HG03159 (cell line): Measurements from ENCODE around the gene ARHGAP18.

Source experiments
- ATAC-seq: cut with Tn5 transposase; IDR thresholded peaks from one replicate; pipeline ENCODE4 v1.9.1; 2021; ENCODE audit warnings: mild to moderate bottlenecking, moderate library complexity; ENCODE audit not compliant: unreplicated experiment

The ARHGAP18 gene

GRCh38 chr6:129709769-129710449 lies at the start of gene ARHGAP18:
ARHGAP18 (minus strand) TSS chr6:129710177; CDS start chr6:129710136, 41 bp downstream.
- ATAC-seq = peak; percentile 95

GRCh38 chr6:129755787-129756186 lies 45.8 kb upstream of the ARHGAP18 start:
- no peak for ATAC-seq

GRCh38 chr6:129754750-129755149 lies 44.8 kb upstream of the ARHGAP18 start:
- no peak for ATAC-seq

- no peak for ATAC-seq
These were observed 43.4 kb upstream of the ARHGAP18 start for GRCh38 chr6:129753422-129753821.

GRCh38 chr6:129751384-129751783 lies 41.4 kb upstream of the ARHGAP18 start:
- no peak for ATAC-seq

GRCh38 chr6:129750360-129750759 lies 40.4 kb upstream of the ARHGAP18 start:
- no peak for ATAC-seq

- ATAC-seq = peak; percentile 39
These were observed 39.8 kb upstream of the ARHGAP18 start for GRCh38 chr6:129749749-129750120.

GRCh38 chr6:129748901-129749748 lies 39.1 kb upstream of the ARHGAP18 start:
- ATAC-seq = no peak

- ATAC-seq = peak; percentile 90
These were observed 38.4 kb upstream of the ARHGAP18 start for GRCh38 chr6:129748212-129748900.

GRCh38 chr6:129747588-129748112 lies 37.7 kb upstream of the ARHGAP18 start:
- ATAC-seq = no peak

- no peak for ATAC-seq
These were observed 34.9 kb upstream of the ARHGAP18 start for GRCh38 chr6:129744880-129745237.

- no peak for ATAC-seq
These were observed 34.4 kb upstream of the ARHGAP18 start for GRCh38 chr6:129744201-129744879.

- ATAC-seq = no peak
These were observed 30.0 kb upstream of the ARHGAP18 start for GRCh38 chr6:129740013-129740412.

- ATAC-seq = no peak
These were observed 26.1 kb upstream of the ARHGAP18 start for GRCh38 chr6:129736105-129736504.

- no peak for ATAC-seq
These were observed 23.3 kb upstream of the ARHGAP18 start for GRCh38 chr6:129733290-129733689.

- no peak for ATAC-seq
These were observed 22.6 kb upstream of the ARHGAP18 start for GRCh38 chr6:129732542-129732941.

- no peak for ATAC-seq
These were observed 22.1 kb upstream of the ARHGAP18 start for GRCh38 chr6:129732034-129732433.

- ATAC-seq = no peak
These were observed 21.5 kb upstream of the ARHGAP18 start for GRCh38 chr6:129731428-129731827.

GRCh38 chr6:129730477-129731165 lies 20.6 kb upstream of the ARHGAP18 start:
- peak; percentile 62 for ATAC-seq

- no peak for ATAC-seq
These were observed 16.7 kb upstream of the ARHGAP18 start for GRCh38 chr6:129726650-129727049.
